ENCODE measurements around the gene ANKRD62. TPM values are rescaled to one million over a fixed set of nuclear protein-coding genes. Genes with fewer than 3 reads are reported as not detected.

Gene ANKRD62
- total RNA-seq, 1 experiment from 2014 or later: not detected

DNA sequence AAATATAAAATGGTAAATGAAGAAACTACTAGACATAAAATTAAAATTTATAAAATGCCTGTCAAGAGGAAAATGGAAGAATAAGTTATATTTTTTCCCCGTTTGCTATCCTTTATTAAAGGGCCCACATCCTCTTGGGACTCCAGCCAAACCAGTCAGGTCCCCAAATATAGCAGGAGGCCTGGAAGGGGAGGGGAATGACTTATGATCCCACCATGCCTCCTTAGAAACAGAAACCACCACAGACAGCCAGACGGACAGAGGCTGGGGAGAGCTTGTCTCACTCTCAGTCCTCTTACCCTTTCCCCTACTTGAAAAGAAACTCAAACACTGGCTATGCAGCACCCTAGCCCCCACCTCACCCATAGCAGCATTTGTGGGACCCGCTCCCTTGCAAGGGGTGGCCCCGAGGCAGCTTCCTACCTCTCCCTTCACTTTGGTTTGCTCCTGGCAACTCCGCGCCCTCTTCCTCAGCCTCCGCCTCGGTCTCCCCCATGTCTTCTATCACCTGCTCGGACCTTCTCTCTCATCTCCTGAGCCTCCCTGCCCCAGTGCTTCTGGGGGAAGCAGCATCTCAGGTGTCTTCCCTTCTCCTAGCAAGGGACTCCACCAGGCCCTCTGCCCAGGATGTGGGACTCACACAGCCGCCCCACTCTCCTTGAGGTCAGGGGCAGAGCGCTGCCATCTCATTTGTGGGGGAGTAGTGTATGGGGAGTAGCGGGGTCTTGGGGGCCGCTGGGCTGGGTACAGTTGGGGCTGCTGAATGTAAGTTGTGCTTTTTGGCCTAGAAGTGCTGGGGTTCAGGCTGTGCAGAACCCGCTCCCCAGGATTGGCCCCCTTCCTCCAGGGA is 37.4 kb upstream of the ANKRD62 start:
- no peaks in the 10 kb centered on the region for H3K4me1 ChIP-seq (ENCODE audit: insufficient read depth, low read length, poor library complexity, severe bottlenecking)
- no peaks in the 10 kb centered on the region for H3K36me3 ChIP-seq (ENCODE audit: insufficient read depth, low read length, poor library complexity, severe bottlenecking)
- CTCF ChIA-PET: no interaction called here
- intact Hi-C loops (cut with micrococcal nuclease; ENCODE audit: unreplicated experiment): no loop called here
- no TSS peak for BruUV-seq (replicated peaks)
- POLR2A ChIA-PET (ENCODE audit: low non-redundant PET): no interaction called here
- H3K27me3 ChIP-seq (replicated peaks; ENCODE audit: insufficient read depth, low read depth, low read length, poor library complexity): peaks cover 3% of the 10 kb centered on the region
- H3K27ac ChIP-seq (ENCODE audit: low read depth, low read length, poor library complexity, severe bottlenecking): no peak overlapping the region
- H3K9me3 ChIP-seq (ENCODE audit: low read depth, low read length, poor library complexity, severe bottlenecking): no peaks in the 10 kb centered on the region
- DNase-seq (ENCODE audit: low spot score): no peak
- no peak overlapping the region for H3K4me3 ChIP-seq (ENCODE audit: low read depth, low read length, poor library complexity, severe bottlenecking)
- TF ChIP-seq CTCF (conservative IDR thresholded peaks at IDR 0.05; ENCODE audit: low read depth, low read length) (no peak), EZH2 (IDR thresholded peaks at IDR 0.05; ENCODE audit: borderline replicate concordance, low read depth, low read length, poor library complexity, severe bottlenecking) (no peak)

GRCh38 chr18:12056884-12057402 is 36.7 kb upstream of the ANKRD62 start:
- intact Hi-C loops (cut with micrococcal nuclease; ENCODE audit: unreplicated experiment): no loop called here
- Histone ChIP-seq H3K27ac (ENCODE audit: low read depth, low read length, poor library complexity, severe bottlenecking) (no peak overlapping the region), H3K4me3 (ENCODE audit: low read depth, low read length, poor library complexity, severe bottlenecking) (no peak overlapping the region), H3K4me1 (ENCODE audit: insufficient read depth, low read length, poor library complexity, severe bottlenecking) (no peaks in the 10 kb centered on the region), H3K36me3 (ENCODE audit: insufficient read depth, low read length, poor library complexity, severe bottlenecking) (no peaks in the 10 kb centered on the region), H3K27me3 (replicated peaks; ENCODE audit: insufficient read depth, low read depth, low read length, poor library complexity) (peaks cover 2% of the 10 kb centered on the region), H3K9me3 (ENCODE audit: low read depth, low read length, poor library complexity, severe bottlenecking) (no peaks in the 10 kb centered on the region)
- DNase-seq (ENCODE audit: low spot score): no peak
- ChIA-PET POLR2A (ENCODE audit: low non-redundant PET) (no interaction called here), CTCF (no interaction called here)
- TF ChIP-seq EZH2 (IDR thresholded peaks at IDR 0.05; ENCODE audit: borderline replicate concordance, low read depth, low read length, poor library complexity, severe bottlenecking) (no peak), CTCF (conservative IDR thresholded peaks at IDR 0.05; ENCODE audit: low read depth, low read length) (no peak)
- BruUV-seq (replicated peaks): no TSS peak

GRCh38 chr18:12057419-12058039 is 36.1 kb upstream of the ANKRD62 start:
- Histone ChIP-seq H3K27ac (ENCODE audit: low read depth, low read length, poor library complexity, severe bottlenecking) (no peak overlapping the region), H3K9me3 (ENCODE audit: low read depth, low read length, poor library complexity, severe bottlenecking) (no peaks in the 10 kb centered on the region), H3K4me3 (ENCODE audit: low read depth, low read length, poor library complexity, severe bottlenecking) (no peak overlapping the region), H3K4me1 (ENCODE audit: insufficient read depth, low read length, poor library complexity, severe bottlenecking) (no peaks in the 10 kb centered on the region), H3K36me3 (ENCODE audit: insufficient read depth, low read length, poor library complexity, severe bottlenecking) (no peaks in the 10 kb centered on the region), H3K27me3 (replicated peaks; ENCODE audit: insufficient read depth, low read depth, low read length, poor library complexity) (no peaks in the 10 kb centered on the region)
- no peak for DNase-seq (ENCODE audit: low spot score)
- no peak for TF ChIP-seq EZH2 (IDR thresholded peaks at IDR 0.05; ENCODE audit: borderline replicate concordance, low read depth, low read length, poor library complexity, severe bottlenecking)
- TF ChIP-seq CTCF (conservative IDR thresholded peaks at IDR 0.05; ENCODE audit: low read depth, low read length): peak; percentile 37
- no TSS peak for BruUV-seq (replicated peaks)
- intact Hi-C loops (cut with micrococcal nuclease; ENCODE audit: unreplicated experiment): no loop called here
- ChIA-PET POLR2A (ENCODE audit: low non-redundant PET) (no interaction called here), CTCF (no interaction called here)
